ENCODE data around the gene MEF2A.

DNA sequence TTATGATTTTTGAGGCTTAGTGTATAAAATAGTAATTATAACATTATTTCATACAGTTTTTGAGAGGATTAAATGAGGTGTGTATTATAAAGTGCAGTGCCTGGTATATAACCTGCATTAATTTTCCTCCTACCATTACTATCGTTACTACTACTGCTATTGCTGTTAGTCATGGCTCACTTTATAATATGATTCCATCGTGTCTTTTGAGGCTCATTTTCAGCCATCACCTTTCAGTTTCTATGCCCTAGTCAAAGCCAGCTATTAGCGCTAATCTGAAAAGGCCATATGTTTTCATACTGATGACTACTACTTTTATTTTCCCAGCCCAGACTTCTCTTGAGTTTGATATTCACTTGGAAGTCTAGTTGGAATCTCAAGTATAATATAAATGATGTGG is 5.5 kb downstream of the MEF2A start:
- TF ChIP-seq EZH2 (IDR thresholded peaks at IDR 0.05) = no peak
- no peak for TF ChIP-seq POLR2AphosphoS5 (IDR thresholded peaks at IDR 0.05; ENCODE audit: borderline replicate concordance, low read depth, low read length)

Data from SK-N-MC (cell line).